HepG2 (cell line): ENCODE measurements around the gene SLC25A19. TPM values are rescaled to one million over a fixed set of nuclear protein-coding genes. Genes with fewer than 3 reads are reported as not detected.

Source experiments
- BHLHE40 ChIP-seq: IDR thresholded peaks from 2 replicates; pipeline ENCODE4 v1.6.1; 2011; ENCODE audit warnings: low read length, improper control_type of control experiment
- CEBPB ChIP-seq: IDR thresholded peaks from 2 replicates; pipeline ENCODE4 v1.6.1; 2011; ENCODE audit warnings: low read depth, low read length, improper control_type of control experiment, borderline replicate concordance
- CREM ChIP-seq, 2 experiments: sonication (generic) in 1 of 2; formaldehyde crosslinking in 1 of 2; IDR thresholded peaks; 2 replicates each; pipeline versions ENCODE4 v1.4.0 to v1.6.1; 2016 to 2020; ENCODE audit warnings: antibody characterized with exemption in 1 of 2, mild to moderate bottlenecking in 1 of 2, missing genetic modification reagents in 1 of 2
- GABPA ChIP-seq, 2 experiments: IDR thresholded peaks; 2 replicates each; pipeline ENCODE4 v1.6.1; 2011 to 2016; ENCODE audit warnings: low read depth in 2 of 2, low read length in 1 of 2, missing biosample characterization in 1 of 2, missing genetic modification characterization in 1 of 2
- JUNB ChIP-seq: sonication (generic); formaldehyde crosslinking; IDR thresholded peaks from 2 replicates; pipeline ENCODE4 v1.8.0; 2022; ENCODE audit warnings: missing genetic modification reagents, mild to moderate bottlenecking, borderline replicate concordance
- KDM6A ChIP-seq: IDR thresholded peaks from 2 replicates; pipeline ENCODE4 v1.6.1; 2016; ENCODE audit warnings: low read depth
- MAFF ChIP-seq: IDR thresholded peaks from 2 replicates; pipeline ENCODE4 v1.6.1; 2011; ENCODE audit warnings: low read depth, low read length, improper control_type of control experiment
- POLR2G ChIP-seq: fragments of 200-400 bp; formaldehyde crosslinking; IDR thresholded peaks from 2 replicates; pipeline ENCODE4 v1.6.1; 2018; ENCODE audit warnings: mild to moderate bottlenecking, low read depth, low read length, moderate library complexity
- ZFAT ChIP-seq: sonication (generic); formaldehyde crosslinking; conservative IDR thresholded peaks from 2 replicates; pipeline ENCODE4 v1.8.1; 2023; ENCODE audit warnings: missing genetic modification reagents, inconsistent platforms
- ZFP1 ChIP-seq: IDR thresholded peaks from 2 replicates; pipeline ENCODE4 v1.6.1; 2016
- ZNF124 ChIP-seq: sonication (generic); formaldehyde crosslinking; IDR thresholded peaks from 2 replicates; pipeline ENCODE4 v1.4.0; 2020; ENCODE audit warnings: missing genetic modification reagents
- ZNF572 ChIP-seq: sonication (generic); formaldehyde crosslinking; IDR thresholded peaks from 2 replicates; pipeline ENCODE4 v1.5.1; 2020; ENCODE audit warnings: mild to moderate bottlenecking, missing genetic modification reagents
- ZNF7 ChIP-seq: IDR thresholded peaks from 2 replicates; pipeline ENCODE4 v1.6.1; 2016; ENCODE audit warnings: missing biosample characterization, missing genetic modification reagents
- polyA plus RNA-seq, 8 experiments: library from polyadenylated mRNA; depleted of rRNA in 3 of 8; stranded (reverse) in 7 of 8; unstranded in 1 of 8; fragments of >200 nt; fragmentation: Illumina TruSeq in 4 of 8; extraction: Trizol in 4 of 8; gene quantifications; 2 replicates each; pipeline versions ENCODE4 v1.2.1 to v1.2.3, GENCODE V29; 2011 to 2016; ENCODE audit warnings: low read depth in 4 of 8, missing spikeins in 1 of 8, mixed read lengths in 1 of 8; ENCODE audit not compliant: insufficient read depth in 1 of 8
- total RNA-seq, 5 experiments: library from RNA; depleted of rRNA; stranded (reverse); fragments of >200 nt; fragmentation: Illumina TruSeq; extraction: Trizol; gene quantifications; 2 replicates each; pipeline ENCODE4 v1.2.3, GENCODE V29; 2016; ENCODE audit warnings: low read depth in 1 of 5
- TF ChIP-seq, protein P1 (sequence below): sonication (generic); formaldehyde crosslinking; IDR thresholded peaks from 2 replicates; pipeline ENCODE4 v1.5.0; 2020; ENCODE audit warnings: mild to moderate bottlenecking, missing genetic modification reagents
- TF ChIP-seq, protein P2 (sequence below): sonication (generic); formaldehyde crosslinking; IDR thresholded peaks from 2 replicates; pipeline ENCODE4 v1.4.0; 2020; ENCODE audit warnings: missing genetic modification reagents

The SLC25A19 gene
- total and polyA plus RNA-seq, 2 of the 13 experiments (the other 11 are each of a cell fraction or from before 2014, with no cell fraction given), result 24.4 to 41.4 TPM

DNA sequence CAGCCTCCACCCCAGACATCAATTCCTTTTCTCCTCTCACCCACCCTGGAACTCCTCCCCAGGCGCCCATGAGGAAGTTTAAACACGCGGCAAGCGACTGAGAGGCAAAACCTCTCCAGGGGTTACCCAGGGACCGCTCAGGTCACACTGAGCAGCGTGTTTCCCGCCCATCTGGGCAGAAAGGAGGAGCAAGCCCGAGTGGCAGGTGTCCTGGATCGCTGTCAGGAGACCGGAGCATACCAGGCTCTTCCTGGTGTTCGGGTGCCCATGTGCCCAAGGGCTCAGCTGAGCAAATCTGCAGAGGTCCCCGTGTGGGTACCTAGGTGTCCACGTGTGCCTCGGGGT lies 491 bp downstream of the SLC25A19 start (continued):
- TF ChIP-seq CREM (IDR thresholded peaks at IDR 0.05) (no peak), CREM (CRISPR knock-in tag; IDR thresholded peaks at IDR 0.05) (no peak), ZFAT (CRISPR knock-in tag) (no peak), KDM6A (no peak), MAFF (no peak), ZNF572 (CRISPR knock-in tag) (no peak), GABPA (IDR thresholded peaks at IDR 0.05; ENCODE audit: low read depth, low read length) (no peak), GABPA (CRISPR knock-in tag; IDR thresholded peaks at IDR 0.05; ENCODE audit: low read depth) (no peak), ZNF124 (CRISPR knock-in tag) (no peak), CEBPB (no peak), ZFP1 (no peak), ZNF7 (CRISPR knock-in tag) (no peak), JUNB (CRISPR knock-in tag) (no peak), POLR2G (no peak), BHLHE40 (no peak)
- TF ChIP-seq, protein P1, sequence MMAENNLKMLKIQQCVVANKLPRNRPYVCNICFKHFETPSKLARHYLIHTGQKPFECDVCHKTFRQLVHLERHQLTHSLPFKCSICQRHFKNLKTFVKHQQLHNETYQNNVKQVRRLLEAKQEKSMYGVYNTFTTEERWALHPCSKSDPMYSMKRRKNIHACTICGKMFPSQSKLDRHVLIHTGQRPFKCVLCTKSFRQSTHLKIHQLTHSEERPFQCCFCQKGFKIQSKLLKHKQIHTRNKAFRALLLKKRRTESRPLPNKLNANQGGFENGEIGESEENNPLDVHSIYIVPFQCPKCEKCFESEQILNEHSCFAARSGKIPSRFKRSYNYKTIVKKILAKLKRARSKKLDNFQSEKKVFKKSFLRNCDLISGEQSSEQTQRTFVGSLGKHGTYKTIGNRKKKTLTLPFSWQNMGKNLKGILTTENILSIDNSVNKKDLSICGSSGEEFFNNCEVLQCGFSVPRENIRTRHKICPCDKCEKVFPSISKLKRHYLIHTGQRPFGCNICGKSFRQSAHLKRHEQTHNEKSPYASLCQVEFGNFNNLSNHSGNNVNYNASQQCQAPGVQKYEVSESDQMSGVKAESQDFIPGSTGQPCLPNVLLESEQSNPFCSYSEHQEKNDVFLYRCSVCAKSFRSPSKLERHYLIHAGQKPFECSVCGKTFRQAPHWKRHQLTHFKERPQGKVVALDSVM (CRISPR knock-in tag), result no peak
- TF ChIP-seq, protein P2, sequence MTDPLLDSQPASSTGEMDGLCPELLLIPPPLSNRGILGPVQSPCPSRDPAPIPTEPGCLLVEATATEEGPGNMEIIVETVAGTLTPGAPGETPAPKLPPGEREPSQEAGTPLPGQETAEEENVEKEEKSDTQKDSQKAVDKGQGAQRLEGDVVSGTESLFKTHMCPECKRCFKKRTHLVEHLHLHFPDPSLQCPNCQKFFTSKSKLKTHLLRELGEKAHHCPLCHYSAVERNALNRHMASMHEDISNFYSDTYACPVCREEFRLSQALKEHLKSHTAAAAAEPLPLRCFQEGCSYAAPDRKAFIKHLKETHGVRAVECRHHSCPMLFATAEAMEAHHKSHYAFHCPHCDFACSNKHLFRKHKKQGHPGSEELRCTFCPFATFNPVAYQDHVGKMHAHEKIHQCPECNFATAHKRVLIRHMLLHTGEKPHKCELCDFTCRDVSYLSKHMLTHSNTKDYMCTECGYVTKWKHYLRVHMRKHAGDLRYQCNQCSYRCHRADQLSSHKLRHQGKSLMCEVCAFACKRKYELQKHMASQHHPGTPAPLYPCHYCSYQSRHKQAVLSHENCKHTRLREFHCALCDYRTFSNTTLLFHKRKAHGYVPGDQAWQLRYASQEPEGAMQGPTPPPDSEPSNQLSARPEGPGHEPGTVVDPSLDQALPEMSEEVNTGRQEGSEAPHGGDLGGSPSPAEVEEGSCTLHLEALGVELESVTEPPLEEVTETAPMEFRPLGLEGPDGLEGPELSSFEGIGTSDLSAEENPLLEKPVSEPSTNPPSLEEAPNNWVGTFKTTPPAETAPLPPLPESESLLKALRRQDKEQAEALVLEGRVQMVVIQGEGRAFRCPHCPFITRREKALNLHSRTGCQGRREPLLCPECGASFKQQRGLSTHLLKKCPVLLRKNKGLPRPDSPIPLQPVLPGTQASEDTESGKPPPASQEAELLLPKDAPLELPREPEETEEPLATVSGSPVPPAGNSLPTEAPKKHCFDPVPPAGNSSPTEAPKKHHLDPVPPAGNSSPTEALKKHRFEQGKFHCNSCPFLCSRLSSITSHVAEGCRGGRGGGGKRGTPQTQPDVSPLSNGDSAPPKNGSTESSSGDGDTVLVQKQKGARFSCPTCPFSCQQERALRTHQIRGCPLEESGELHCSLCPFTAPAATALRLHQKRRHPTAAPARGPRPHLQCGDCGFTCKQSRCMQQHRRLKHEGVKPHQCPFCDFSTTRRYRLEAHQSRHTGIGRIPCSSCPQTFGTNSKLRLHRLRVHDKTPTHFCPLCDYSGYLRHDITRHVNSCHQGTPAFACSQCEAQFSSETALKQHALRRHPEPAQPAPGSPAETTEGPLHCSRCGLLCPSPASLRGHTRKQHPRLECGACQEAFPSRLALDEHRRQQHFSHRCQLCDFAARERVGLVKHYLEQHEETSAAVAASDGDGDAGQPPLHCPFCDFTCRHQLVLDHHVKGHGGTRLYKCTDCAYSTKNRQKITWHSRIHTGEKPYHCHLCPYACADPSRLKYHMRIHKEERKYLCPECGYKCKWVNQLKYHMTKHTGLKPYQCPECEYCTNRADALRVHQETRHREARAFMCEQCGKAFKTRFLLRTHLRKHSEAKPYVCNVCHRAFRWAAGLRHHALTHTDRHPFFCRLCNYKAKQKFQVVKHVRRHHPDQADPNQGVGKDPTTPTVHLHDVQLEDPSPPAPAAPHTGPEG (CRISPR knock-in tag), result no peak
